Panc1 (cell line): Measurements from ENCODE around the gene SOX5.

ENCODE experiments used
- CTCF ChIP-seq: fragments of 450-650 bp; IDR thresholded peaks from 2 replicates; pipeline ENCODE4 v1.5.1; 2017; ENCODE audit warnings: mild to moderate bottlenecking
- POLR2AphosphoS5 ChIP-seq: IDR thresholded peaks from 2 replicates; pipeline ENCODE4 v1.6.1; 2012; ENCODE audit warnings: mild to moderate bottlenecking, low read depth, low read length, moderate library complexity
- TCF7L2 ChIP-seq: IDR thresholded peaks from 2 replicates; pipeline ENCODE4 v1.6.1; 2011; ENCODE audit warnings: mild to moderate bottlenecking, low read depth, low read length, inconsistent platforms

- TF ChIP-seq CTCF (no peak), POLR2AphosphoS5 (no peak), TCF7L2 (no peak)
Measured at GRCh38 chr12:23681237-23681636, 268.2 kb downstream of the SOX5 start.
